ENCODE measurements around the gene PBX3. TPM values are rescaled to one million over a fixed set of nuclear protein-coding genes. Genes with fewer than 3 reads are reported as not detected.

PBX3 gene
- total and polyA plus RNA-seq, 2 of the 13 experiments (the other 11 are each of a cell fraction or from before 2014, with no cell fraction given), result 6.0 to 11.2 TPM

DNA sequence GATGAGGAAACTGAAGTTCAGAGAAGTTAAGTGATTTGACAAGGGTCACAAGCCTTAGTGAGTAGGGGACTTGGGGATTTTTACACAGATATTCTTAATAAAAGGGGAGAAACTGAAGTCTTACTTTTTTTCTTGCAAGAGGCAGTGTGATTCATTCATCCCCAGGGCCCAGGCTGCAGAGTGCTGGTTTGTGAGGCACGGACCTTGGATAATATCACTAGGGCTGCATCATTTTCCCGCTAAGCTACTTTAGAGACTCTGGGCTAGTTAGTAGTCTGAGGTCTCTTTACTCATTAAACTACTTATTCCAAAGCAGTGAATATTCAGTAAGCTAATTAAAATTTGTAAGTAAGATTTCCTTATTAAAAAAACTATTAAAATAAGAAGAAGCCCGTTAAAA lies 195.0 kb downstream of the PBX3 start (continued):
- TF ChIP-seq, protein P1, sequence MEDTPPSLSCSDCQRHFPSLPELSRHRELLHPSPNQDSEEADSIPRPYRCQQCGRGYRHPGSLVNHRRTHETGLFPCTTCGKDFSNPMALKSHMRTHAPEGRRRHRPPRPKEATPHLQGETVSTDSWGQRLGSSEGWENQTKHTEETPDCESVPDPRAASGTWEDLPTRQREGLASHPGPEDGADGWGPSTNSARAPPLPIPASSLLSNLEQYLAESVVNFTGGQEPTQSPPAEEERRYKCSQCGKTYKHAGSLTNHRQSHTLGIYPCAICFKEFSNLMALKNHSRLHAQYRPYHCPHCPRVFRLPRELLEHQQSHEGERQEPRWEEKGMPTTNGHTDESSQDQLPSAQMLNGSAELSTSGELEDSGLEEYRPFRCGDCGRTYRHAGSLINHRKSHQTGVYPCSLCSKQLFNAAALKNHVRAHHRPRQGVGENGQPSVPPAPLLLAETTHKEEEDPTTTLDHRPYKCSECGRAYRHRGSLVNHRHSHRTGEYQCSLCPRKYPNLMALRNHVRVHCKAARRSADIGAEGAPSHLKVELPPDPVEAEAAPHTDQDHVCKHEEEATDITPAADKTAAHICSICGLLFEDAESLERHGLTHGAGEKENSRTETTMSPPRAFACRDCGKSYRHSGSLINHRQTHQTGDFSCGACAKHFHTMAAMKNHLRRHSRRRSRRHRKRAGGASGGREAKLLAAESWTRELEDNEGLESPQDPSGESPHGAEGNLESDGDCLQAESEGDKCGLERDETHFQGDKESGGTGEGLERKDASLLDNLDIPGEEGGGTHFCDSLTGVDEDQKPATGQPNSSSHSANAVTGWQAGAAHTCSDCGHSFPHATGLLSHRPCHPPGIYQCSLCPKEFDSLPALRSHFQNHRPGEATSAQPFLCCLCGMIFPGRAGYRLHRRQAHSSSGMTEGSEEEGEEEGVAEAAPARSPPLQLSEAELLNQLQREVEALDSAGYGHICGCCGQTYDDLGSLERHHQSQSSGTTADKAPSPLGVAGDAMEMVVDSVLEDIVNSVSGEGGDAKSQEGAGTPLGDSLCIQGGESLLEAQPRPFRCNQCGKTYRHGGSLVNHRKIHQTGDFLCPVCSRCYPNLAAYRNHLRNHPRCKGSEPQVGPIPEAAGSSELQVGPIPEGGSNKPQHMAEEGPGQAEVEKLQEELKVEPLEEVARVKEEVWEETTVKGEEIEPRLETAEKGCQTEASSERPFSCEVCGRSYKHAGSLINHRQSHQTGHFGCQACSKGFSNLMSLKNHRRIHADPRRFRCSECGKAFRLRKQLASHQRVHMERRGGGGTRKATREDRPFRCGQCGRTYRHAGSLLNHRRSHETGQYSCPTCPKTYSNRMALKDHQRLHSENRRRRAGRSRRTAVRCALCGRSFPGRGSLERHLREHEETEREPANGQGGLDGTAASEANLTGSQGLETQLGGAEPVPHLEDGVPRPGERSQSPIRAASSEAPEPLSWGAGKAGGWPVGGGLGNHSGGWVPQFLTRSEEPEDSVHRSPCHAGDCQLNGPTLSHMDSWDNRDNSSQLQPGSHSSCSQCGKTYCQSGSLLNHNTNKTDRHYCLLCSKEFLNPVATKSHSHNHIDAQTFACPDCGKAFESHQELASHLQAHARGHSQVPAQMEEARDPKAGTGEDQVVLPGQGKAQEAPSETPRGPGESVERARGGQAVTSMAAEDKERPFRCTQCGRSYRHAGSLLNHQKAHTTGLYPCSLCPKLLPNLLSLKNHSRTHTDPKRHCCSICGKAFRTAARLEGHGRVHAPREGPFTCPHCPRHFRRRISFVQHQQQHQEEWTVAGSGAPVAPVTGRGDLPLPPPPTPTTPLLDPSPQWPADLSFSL (CRISPR knock-in tag; IDR thresholded peaks at IDR 0.05), result no peak

DNA sequence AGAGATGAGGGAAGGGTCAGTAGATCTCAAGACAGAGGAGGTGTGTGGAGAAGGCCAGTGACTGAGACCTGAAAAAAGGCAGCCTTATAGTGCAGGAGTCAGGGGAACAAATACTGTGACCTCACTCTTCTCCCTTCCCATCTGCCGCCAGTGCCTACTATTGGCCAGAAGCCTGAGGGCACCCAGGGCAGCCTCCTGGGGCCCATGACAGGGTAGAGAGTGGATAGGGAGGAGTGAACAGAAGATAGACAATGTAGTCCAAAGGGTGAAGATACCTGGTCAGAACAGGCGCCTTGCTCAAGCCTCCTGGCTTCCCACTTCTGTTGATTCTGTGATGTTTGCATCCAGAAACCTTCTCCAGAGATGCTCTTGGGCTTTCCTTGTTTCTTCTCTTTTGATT lies 196.7 kb downstream of the PBX3 start:
- peaks cover 10% of the 10 kb centered on the region for H3K4me1 ChIP-seq (ENCODE audit: insufficient read depth, low read length)
- no peak for FAIRE-seq

More for the DNA sequence above, 196.7 kb downstream of the PBX3 start:
- BruUV-seq (replicated peaks), result no TSS peak
- H3K4me3 ChIP-seq (replicated peaks in 1 of 3; ENCODE audit: insufficient read depth in 1 of 3, low read depth in 2 of 3, low read length in 3 of 3), result no peak overlapping the region
- no peak overlapping the region for H3K27ac ChIP-seq (ENCODE audit: extremely low read length, insufficient read depth, low read length)
- POLR2A ChIA-PET, result no interaction called here
- no peaks in the 10 kb centered on the region for H3K79me2 ChIP-seq (ENCODE audit: insufficient read depth, low read length)
- intact Hi-C loops (cut with micrococcal nuclease; ENCODE audit: unreplicated experiment), result no loop called here
- no peaks in the 10 kb centered on the region for H3K36me3 ChIP-seq (replicated peaks in 1 of 2; ENCODE audit: control insufficient read depth in 1 of 2, insufficient read depth in 2 of 2, low read length in 2 of 2)
- peak; percentile 3 for DNase-seq (ENCODE audit: low spot score)
- WGBS (ENCODE audit: low lambda C conversion rate), result 41% methylated on average over 2 of the region's 2 CpGs
- in situ Hi-C loops (cut with HindIII; ENCODE audit: extremely low pct_ligation_motif_present, low pct_unique_long_range_greater_than_20kb), result no loop called here
- H2AFZ ChIP-seq (ENCODE audit: low read length), result no peak overlapping the region
- TF ChIP-seq ZNF605 (CRISPR knock-in tag; IDR thresholded peaks at IDR 0.05), result no peak
- H3K27me3 ChIP-seq (ENCODE audit: control insufficient read depth in 1 of 2, insufficient read depth in 2 of 2, low read length in 2 of 2), result no peaks in the 10 kb centered on the region
- ATAC-seq, result peak; percentile 49; the same call in 2 of the 3 replicates
- no peak overlapping the region for H3K4me2 ChIP-seq (ENCODE audit: low read depth, low read length)
- no peaks in the 10 kb centered on the region for H4K20me1 ChIP-seq (ENCODE audit: insufficient read depth, low read length)
- CTCF ChIA-PET (ENCODE audit: low intra/inter-chr PET ratio, low total read pairs), result no interaction called here
- H3K9me3 ChIP-seq (ENCODE audit: low read length), result no peaks in the 10 kb centered on the region
- H3K9ac ChIP-seq (ENCODE audit: insufficient read depth, low read depth, low read length), result no peak overlapping the region

All from HepG2 (cell line).